C4-2B (cell line): ENCODE results near the gene TTK.

Experiments
- CTCF ChIP-seq: fragments of 450-650 bp; conservative IDR thresholded peaks from 2 replicates; pipeline ENCODE4 v1.5.1; 2017; ENCODE audit warnings: mild to moderate bottlenecking
- ZFX ChIP-seq: fragments of 450-650 bp; IDR thresholded peaks from 2 replicates; pipeline ENCODE4 v1.6.1; 2017

DNA sequence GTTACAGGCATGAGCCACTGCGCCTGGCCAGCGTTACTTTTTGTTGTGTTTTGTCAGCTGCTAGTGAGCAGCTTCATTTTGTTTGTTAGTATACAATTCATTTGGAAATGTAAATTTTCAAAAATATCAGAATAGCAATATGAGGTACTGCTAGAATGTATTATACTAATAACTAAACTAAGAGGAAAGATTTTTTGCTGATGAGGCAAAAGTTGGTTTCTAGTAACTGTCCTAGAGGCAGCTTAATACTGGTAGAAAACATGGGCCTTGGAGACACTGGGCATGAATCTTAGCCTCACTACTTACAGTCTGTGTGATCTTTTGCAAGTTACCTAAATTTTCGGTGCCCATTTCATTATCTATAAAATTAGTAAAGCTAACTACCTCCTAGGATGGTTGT, 24.1 kb downstream of the TTK start:
- no peak for TF ChIP-seq CTCF
- no peak for TF ChIP-seq ZFX
